ENCODE data around the gene DGCR8. TPM values are rescaled to one million over a fixed set of nuclear protein-coding genes. Genes with fewer than 3 reads are reported as not detected.

The DGCR8 gene
- total RNA-seq, 1 experiment from 2014 or later: 16.4 TPM

DNA sequence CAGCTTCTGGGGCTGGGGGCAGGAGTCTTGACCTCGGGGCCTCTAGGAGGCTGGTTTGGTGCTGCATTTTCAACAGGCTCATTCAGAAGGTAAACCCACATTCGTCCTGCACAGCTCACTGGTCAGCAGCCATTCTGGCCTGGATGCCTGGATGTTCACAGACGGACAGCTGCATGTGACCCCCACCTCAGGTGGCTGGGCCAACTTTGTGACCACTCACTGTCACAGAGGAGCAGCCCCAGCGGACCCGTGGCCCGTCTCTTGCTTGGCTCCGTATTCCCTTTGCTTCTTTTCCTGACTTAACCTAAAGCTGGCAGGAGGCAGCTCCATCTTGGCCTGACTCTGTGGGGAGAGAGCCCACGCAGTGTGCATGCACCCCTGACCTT is 8.2 kb downstream of the DGCR8 start:
- H3K4me1 ChIP-seq (ENCODE audit: low read length): peaks cover 5% of the 10 kb centered on the region; the same call in 1 of the 2 replicates

DNA sequence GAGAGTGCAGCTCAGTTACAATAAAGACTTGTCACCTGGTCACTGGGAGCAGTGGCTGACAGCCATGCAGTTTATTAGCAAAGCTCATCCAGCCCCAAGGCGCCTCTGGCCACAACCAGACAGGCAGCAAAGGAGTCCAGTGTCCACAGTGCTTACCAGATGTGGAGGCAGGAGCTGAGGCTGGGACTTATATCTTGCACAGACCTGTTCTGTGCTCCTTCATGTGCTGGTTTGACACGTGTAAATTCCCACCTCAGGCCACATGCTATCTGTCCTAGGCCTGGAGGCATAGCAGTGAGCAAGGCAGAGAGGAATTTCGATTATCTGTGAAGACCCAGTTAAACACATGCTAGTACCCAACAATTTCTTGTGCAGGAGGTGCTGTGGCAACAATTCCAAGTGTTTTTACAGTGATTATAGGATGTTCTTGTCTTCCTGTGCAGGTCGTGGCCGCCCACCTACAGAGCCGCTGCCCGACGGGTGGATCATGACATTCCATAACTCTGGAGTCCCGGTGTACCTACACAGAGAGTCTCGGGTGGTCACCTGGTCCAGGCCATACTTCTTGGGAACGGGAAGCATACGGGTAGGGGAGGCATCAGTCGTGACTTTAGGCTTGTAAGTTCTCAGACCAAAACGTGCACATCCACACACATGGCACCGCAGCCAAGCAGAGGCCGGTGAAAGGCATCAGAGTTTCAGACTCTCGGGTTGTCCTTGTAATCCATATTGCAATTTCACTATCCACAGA is 9.4 kb downstream of the DGCR8 start:
- Histone ChIP-seq H3K9me2 (replicated peaks; ENCODE audit: insufficient read depth, low read length) (no peaks in the 10 kb centered on the region), H3K4me2 (ENCODE audit: low read depth, low read length, poor library complexity, severe bottlenecking) (no peak overlapping the region), H3K79me2 (ENCODE audit: low read length) (peaks cover 26% of the 10 kb centered on the region), H3K4me1 (ENCODE audit: low read length) (no peaks in the 10 kb centered on the region), H3K27me3 (ENCODE audit: low read length) (no peaks in the 10 kb centered on the region), H2AFZ (ENCODE audit: low read length) (no peak overlapping the region), H3K9ac (ENCODE audit: low read length) (no peak overlapping the region), H3K27ac (ENCODE audit: low read length) (no peak overlapping the region), H3K36me3 (ENCODE audit: insufficient read depth, low read length) (peaks cover 78% of the 10 kb centered on the region), H4K20me1 (ENCODE audit: insufficient read depth, low read depth, low read length) (no peaks in the 10 kb centered on the region), H3K9me3 (ENCODE audit: low read length) (no peaks in the 10 kb centered on the region), H3K4me3 (ENCODE audit: low read length) (no peak overlapping the region)
- no peak for DNase-seq

More for the DNA sequence above, 8.2 kb downstream of the DGCR8 start:
- Histone ChIP-seq H3K9me2 (replicated peaks; ENCODE audit: insufficient read depth, low read length) (no peaks in the 10 kb centered on the region), H2AFZ (ENCODE audit: low read length) (no peak overlapping the region), H3K4me2 (ENCODE audit: low read depth, low read length, poor library complexity, severe bottlenecking) (no peak overlapping the region), H3K79me2 (ENCODE audit: low read length) (peaks cover 37% of the 10 kb centered on the region), H4K20me1 (ENCODE audit: insufficient read depth, low read depth, low read length) (no peaks in the 10 kb centered on the region; the same call in 1 of the 2 replicates), H3K36me3 (ENCODE audit: insufficient read depth, low read length) (peaks cover 67% of the 10 kb centered on the region), H3K9me3 (ENCODE audit: low read length) (no peaks in the 10 kb centered on the region), H3K27me3 (ENCODE audit: low read length) (no peaks in the 10 kb centered on the region), H3K4me3 (ENCODE audit: low read length) (no peak overlapping the region), H3K27ac (ENCODE audit: low read length) (no peak overlapping the region), H3K9ac (ENCODE audit: low read length) (no peak overlapping the region)
- no peak for DNase-seq

DNA sequence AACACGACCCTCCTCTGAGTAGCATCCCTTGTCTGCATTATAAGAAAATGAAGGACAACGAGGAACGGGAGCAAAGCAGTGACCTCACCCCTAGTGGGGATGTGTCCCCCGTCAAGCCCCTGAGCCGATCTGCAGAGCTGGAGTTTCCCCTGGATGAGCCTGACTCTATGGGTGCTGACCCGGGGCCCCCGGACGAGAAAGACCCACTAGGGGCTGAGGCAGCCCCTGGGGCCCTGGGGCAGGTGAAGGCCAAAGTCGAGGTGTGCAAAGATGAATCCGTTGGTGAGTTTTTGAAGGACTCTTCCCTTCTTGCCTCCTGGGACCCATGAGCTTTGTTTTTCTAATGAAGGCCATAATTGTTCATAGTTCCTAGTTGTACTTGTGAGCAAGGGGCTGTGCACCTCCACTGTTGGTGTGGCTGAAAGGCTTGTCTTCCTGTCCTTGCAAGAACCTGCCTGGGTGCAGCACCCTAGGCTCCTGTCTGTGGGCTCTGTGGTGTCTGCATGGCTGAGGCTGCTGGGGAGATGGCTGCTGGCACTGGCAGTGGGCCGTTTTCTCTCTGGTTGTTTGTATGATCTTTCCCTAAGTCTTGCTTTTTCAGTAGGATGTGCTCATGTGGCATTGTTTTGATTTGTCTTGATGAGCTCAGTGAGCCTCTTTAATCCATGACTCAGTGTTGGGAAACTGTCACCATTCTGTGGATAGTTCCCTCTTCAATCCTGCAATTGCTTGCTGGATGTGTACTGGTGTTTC is 10.1 kb downstream of the DGCR8 start:
- Histone ChIP-seq H3K9me2 (replicated peaks; ENCODE audit: insufficient read depth, low read length) (no peaks in the 10 kb centered on the region), H2AFZ (ENCODE audit: low read length) (no peak overlapping the region), H3K27me3 (ENCODE audit: low read length) (no peaks in the 10 kb centered on the region), H3K4me3 (ENCODE audit: low read length) (no peak overlapping the region), H4K20me1 (ENCODE audit: insufficient read depth, low read depth, low read length) (no peaks in the 10 kb centered on the region), H3K9ac (ENCODE audit: low read length) (no peak overlapping the region), H3K4me2 (ENCODE audit: low read depth, low read length, poor library complexity, severe bottlenecking) (no peak overlapping the region), H3K27ac (ENCODE audit: low read length) (no peak overlapping the region), H3K4me1 (ENCODE audit: low read length) (no peaks in the 10 kb centered on the region), H3K36me3 (ENCODE audit: insufficient read depth, low read length) (peaks cover 85% of the 10 kb centered on the region), H3K79me2 (ENCODE audit: low read length) (peaks cover 19% of the 10 kb centered on the region), H3K9me3 (ENCODE audit: low read length) (no peaks in the 10 kb centered on the region)
- no peak for DNase-seq

DNA sequence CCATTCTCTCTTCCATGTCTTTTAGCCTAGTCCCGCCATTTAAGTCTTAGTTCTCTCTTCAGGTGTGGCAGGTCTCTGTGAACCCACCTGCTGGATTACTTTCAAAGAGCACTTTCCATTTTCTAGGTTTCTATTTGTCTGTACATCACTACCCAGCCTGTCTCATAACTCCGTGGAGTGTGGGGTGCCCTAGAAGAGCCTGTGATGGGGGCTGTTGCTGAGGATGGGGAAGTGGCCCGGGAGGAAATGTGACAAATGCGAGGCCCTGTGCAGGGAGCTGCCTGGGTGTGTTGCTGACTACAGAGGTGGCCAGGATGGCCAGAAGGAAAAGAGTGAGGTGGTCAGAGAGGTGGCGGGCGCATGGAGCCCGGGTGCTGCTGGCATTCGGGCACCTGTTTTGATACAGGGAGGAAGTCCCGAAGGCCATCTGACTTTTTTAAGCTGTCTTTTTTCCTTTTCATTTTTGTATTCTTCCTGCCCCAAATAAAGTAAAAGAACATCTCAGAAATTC is 10.7 kb downstream of the DGCR8 start:
- no peak overlapping the region for H3K9ac ChIP-seq (ENCODE audit: low read length)
- H3K9me2 ChIP-seq (replicated peaks; ENCODE audit: insufficient read depth, low read length): no peaks in the 10 kb centered on the region
- H3K27me3 ChIP-seq (ENCODE audit: low read length): no peaks in the 10 kb centered on the region
- peaks cover 85% of the 10 kb centered on the region for H3K36me3 ChIP-seq (ENCODE audit: insufficient read depth, low read length)
- no peak overlapping the region for H2AFZ ChIP-seq (ENCODE audit: low read length)
- H3K4me1 ChIP-seq (ENCODE audit: low read length): no peaks in the 10 kb centered on the region
- H4K20me1 ChIP-seq (ENCODE audit: insufficient read depth, low read depth, low read length): no peaks in the 10 kb centered on the region
- no peak overlapping the region for H3K27ac ChIP-seq (ENCODE audit: low read length)
- no peak overlapping the region for H3K4me3 ChIP-seq (ENCODE audit: low read length)
- no peaks in the 10 kb centered on the region; the same call in 1 of the 2 replicates for H3K9me3 ChIP-seq (ENCODE audit: low read length)
- DNase-seq: no peak
- H3K4me2 ChIP-seq (ENCODE audit: low read depth, low read length, poor library complexity, severe bottlenecking): no peak overlapping the region
- H3K79me2 ChIP-seq (ENCODE audit: low read length): peaks cover 16% of the 10 kb centered on the region

DNA sequence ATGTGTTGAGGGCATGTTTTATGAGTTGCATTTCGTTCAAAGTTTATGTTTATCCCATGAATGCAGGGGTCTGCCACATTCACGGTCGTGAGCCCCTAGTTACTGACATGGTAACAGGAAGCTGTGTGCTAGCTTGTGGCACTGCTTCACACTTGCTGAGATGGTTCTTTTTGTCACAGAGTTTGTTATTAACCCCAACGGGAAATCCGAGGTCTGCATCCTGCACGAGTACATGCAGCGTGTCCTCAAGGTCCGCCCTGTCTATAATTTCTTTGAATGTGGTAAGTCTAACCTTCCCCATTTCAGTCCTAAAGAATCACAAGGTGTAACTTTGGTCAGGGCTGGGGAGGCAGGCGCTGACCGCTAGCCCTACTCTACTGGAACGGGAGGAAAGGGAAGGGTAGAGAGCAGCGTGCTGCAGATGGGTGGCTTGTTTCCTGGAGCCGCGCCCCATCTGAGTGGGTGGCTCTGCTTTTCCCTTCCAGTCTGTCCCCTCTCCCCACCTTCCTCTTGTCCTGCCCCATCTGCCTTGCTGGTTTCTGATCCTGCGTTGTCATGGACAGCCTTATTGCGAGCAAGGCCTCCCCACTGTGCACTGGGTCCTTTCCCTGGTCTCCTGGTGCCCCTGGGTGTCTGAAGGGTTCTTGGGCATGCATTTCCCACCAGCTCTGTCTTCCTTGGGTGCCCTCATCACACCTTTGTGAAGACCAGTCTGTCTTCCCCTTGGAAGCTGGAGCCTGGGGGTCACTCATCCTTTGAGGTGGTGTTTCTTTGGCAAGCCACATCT is 11.8 kb downstream of the DGCR8 start:
- Histone ChIP-seq H3K27me3 (ENCODE audit: low read length) (no peaks in the 10 kb centered on the region), H2AFZ (ENCODE audit: low read length) (no peak overlapping the region), H3K4me3 (ENCODE audit: low read length) (no peak overlapping the region), H3K4me2 (ENCODE audit: low read depth, low read length, poor library complexity, severe bottlenecking) (no peak overlapping the region), H4K20me1 (ENCODE audit: insufficient read depth, low read depth, low read length) (no peaks in the 10 kb centered on the region), H3K36me3 (ENCODE audit: insufficient read depth, low read length) (peaks cover 85% of the 10 kb centered on the region), H3K9me2 (replicated peaks; ENCODE audit: insufficient read depth, low read length) (no peaks in the 10 kb centered on the region), H3K79me2 (ENCODE audit: low read length) (peaks cover 16% of the 10 kb centered on the region), H3K4me1 (ENCODE audit: low read length) (no peaks in the 10 kb centered on the region), H3K9me3 (ENCODE audit: low read length) (peaks cover 7% of the 10 kb centered on the region), H3K9ac (ENCODE audit: low read length) (no peak overlapping the region), H3K27ac (ENCODE audit: low read length) (no peak overlapping the region)
- no peak for DNase-seq

DNA sequence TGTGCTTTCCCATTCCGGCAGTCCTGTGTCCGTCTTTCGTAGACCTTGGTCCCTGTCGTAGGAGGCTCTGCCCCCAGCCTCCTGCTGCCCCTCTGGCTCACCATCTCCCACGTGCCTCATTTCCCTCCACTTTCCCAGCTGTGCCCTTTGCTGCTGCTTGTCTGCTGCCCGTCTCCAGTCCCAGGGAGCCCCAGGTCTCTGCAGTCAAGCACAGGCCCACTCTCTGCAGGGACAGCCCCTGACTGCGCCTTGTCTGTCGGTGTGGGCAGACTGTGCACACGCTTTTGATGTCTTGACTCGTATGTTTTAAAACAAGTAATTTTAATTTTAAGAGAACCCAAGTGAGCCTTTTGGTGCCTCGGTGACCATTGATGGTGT is 12.4 kb downstream of the DGCR8 start:
- Histone ChIP-seq H3K27ac (ENCODE audit: low read length) (no peak overlapping the region), H3K36me3 (ENCODE audit: insufficient read depth, low read length) (peaks cover 86% of the 10 kb centered on the region), H3K9ac (ENCODE audit: low read length) (no peak overlapping the region), H3K4me2 (ENCODE audit: low read depth, low read length, poor library complexity, severe bottlenecking) (no peak overlapping the region), H3K27me3 (ENCODE audit: low read length) (no peaks in the 10 kb centered on the region), H3K4me1 (ENCODE audit: low read length) (no peaks in the 10 kb centered on the region), H4K20me1 (ENCODE audit: insufficient read depth, low read depth, low read length) (no peaks in the 10 kb centered on the region), H3K79me2 (ENCODE audit: low read length) (peaks cover 22% of the 10 kb centered on the region), H2AFZ (ENCODE audit: low read length) (no peak overlapping the region), H3K9me3 (ENCODE audit: low read length) (peaks cover 7% of the 10 kb centered on the region), H3K9me2 (replicated peaks; ENCODE audit: insufficient read depth, low read length) (no peaks in the 10 kb centered on the region), H3K4me3 (ENCODE audit: low read length) (no peak overlapping the region)
- DNase-seq: no peak

DNA sequence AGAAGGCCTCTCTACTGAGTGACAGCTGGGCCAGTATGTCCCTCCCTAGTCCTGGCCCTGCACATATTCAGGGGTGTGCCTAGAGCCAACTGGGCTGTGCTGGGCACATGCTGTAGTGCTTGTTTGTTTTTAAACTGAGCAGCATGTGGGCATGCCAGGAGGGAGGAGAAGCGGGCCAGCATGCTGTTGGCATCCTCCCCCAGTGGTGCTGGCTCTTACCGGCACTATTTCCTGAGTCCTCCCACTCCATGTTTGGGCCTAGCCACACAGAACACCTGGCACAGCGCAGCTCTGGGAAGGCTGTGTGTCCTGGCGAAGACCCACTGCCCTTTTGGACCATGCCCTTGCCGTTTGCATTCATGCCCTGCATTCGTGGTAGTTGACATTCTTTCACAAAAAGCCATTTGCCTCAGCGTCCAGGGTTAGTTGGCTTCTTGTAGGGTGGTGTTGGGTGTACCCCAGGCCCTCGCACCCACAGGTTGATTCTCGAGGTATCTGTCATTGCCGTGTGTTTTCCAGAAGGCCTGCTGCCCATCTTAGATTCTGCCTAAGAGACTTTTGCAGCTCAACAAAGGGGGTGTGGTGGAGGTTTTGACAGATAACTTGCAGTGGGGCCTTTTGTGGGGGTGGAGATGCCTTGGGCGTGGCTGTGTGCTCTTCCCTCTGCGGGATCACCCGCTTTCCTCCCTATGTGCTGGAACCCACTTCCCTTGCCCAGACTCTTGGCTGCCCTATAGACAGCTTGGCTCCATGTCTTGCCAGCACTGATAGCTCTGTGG is 13.6 kb downstream of the DGCR8 start:
- no peak overlapping the region for H3K27ac ChIP-seq (ENCODE audit: low read length)
- peaks cover 7% of the 10 kb centered on the region for H3K9me3 ChIP-seq (ENCODE audit: low read length)
- H3K9me2 ChIP-seq (replicated peaks; ENCODE audit: insufficient read depth, low read length): no peaks in the 10 kb centered on the region
- H3K79me2 ChIP-seq (ENCODE audit: low read length): peaks cover 22% of the 10 kb centered on the region
- no peak overlapping the region for H2AFZ ChIP-seq (ENCODE audit: low read length)
- H3K36me3 ChIP-seq (ENCODE audit: insufficient read depth, low read length): peaks cover 83% of the 10 kb centered on the region
- no peak overlapping the region for H3K4me3 ChIP-seq (ENCODE audit: low read length)
- H3K27me3 ChIP-seq (ENCODE audit: low read length): no peaks in the 10 kb centered on the region
- no peak overlapping the region for H3K9ac ChIP-seq (ENCODE audit: low read length)
- H3K4me1 ChIP-seq (ENCODE audit: low read length): no peaks in the 10 kb centered on the region
- DNase-seq: no peak
- no peak overlapping the region for H3K4me2 ChIP-seq (ENCODE audit: low read depth, low read length, poor library complexity, severe bottlenecking)
- H4K20me1 ChIP-seq (ENCODE audit: insufficient read depth, low read depth, low read length): no peaks in the 10 kb centered on the region
